LNCAP (cell line): Measurements from ENCODE around the gene RSAD1.

Experiments used
- CTCF ChIP-seq: fragments of 450-650 bp; IDR thresholded peaks from 2 replicates; pipeline ENCODE4 v1.5.1; 2017; ENCODE audit warnings: mild to moderate bottlenecking

RSAD1 gene

GRCh38 chr17:50471009-50471905 lies 7.4 kb upstream of the RSAD1 start:
- no peak for TF ChIP-seq CTCF

GRCh38 chr17:50472286-50472685 lies 6.4 kb upstream of the RSAD1 start:
- TF ChIP-seq CTCF, result no peak

- no peak for TF ChIP-seq CTCF
Measured at GRCh38 chr17:50473901-50474300, 4.8 kb upstream of the RSAD1 start.

GRCh38 chr17:50474523-50474922 lies 4.1 kb upstream of the RSAD1 start:
- no peak for TF ChIP-seq CTCF

GRCh38 chr17:50475362-50475761 lies 3.3 kb upstream of the RSAD1 start:
- no peak for TF ChIP-seq CTCF

- TF ChIP-seq CTCF, result no peak
Measured at GRCh38 chr17:50476545-50477315, 1.9 kb upstream of the RSAD1 start.

- no peak for TF ChIP-seq CTCF
Measured at GRCh38 chr17:50477976-50478375, 684 bp upstream of the RSAD1 start.
